ENCODE data around the gene ANKRD44. TPM values are rescaled to one million over a fixed set of nuclear protein-coding genes. Genes with fewer than 3 reads are reported as not detected.
A peak's percentile ranks its signal among the peaks of the same experiment; 100 is the strongest.

Gene ANKRD44
- total RNA-seq, 1 experiment from 2014 or later, result 0.68 TPM

DNA sequence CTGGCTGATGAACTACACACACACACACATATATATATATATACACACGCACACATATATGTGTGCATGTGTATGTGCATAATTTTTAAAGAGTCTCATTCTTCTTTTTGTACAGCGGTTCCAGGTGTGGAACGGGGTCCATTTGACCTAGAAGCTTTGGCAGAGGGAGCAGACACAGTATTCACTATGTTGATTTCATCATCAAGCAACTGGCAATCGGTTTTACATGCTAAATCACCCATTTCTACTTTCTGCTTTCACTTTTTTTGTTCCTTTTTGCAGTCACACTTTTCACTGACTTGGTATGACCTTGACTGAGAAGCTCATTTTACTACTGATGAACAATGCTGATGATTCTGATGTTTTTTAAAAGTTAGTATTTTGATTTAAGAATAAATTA lies 321.1 kb downstream of the ANKRD44 start (continued):
- TF ChIP-seq, protein P1, sequence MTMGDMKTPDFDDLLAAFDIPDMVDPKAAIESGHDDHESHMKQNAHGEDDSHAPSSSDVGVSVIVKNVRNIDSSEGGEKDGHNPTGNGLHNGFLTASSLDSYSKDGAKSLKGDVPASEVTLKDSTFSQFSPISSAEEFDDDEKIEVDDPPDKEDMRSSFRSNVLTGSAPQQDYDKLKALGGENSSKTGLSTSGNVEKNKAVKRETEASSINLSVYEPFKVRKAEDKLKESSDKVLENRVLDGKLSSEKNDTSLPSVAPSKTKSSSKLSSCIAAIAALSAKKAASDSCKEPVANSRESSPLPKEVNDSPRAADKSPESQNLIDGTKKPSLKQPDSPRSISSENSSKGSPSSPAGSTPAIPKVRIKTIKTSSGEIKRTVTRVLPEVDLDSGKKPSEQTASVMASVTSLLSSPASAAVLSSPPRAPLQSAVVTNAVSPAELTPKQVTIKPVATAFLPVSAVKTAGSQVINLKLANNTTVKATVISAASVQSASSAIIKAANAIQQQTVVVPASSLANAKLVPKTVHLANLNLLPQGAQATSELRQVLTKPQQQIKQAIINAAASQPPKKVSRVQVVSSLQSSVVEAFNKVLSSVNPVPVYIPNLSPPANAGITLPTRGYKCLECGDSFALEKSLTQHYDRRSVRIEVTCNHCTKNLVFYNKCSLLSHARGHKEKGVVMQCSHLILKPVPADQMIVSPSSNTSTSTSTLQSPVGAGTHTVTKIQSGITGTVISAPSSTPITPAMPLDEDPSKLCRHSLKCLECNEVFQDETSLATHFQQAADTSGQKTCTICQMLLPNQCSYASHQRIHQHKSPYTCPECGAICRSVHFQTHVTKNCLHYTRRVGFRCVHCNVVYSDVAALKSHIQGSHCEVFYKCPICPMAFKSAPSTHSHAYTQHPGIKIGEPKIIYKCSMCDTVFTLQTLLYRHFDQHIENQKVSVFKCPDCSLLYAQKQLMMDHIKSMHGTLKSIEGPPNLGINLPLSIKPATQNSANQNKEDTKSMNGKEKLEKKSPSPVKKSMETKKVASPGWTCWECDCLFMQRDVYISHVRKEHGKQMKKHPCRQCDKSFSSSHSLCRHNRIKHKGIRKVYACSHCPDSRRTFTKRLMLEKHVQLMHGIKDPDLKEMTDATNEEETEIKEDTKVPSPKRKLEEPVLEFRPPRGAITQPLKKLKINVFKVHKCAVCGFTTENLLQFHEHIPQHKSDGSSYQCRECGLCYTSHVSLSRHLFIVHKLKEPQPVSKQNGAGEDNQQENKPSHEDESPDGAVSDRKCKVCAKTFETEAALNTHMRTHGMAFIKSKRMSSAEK (CRISPR knock-in tag; IDR thresholded peaks at IDR 0.05; ENCODE audit: borderline replicate concordance), result no peak
- TF ChIP-seq ZBTB21 (CRISPR knock-in tag; IDR thresholded peaks at IDR 0.05; ENCODE audit: borderline replicate concordance) (no peak), RELA (CRISPR knock-in tag; IDR thresholded peaks at IDR 0.05; ENCODE audit: borderline replicate concordance) (no peak), ZNF121 (CRISPR knock-in tag; IDR thresholded peaks at IDR 0.05) (no peak), SMAD3 (CRISPR knock-in tag; IDR thresholded peaks at IDR 0.05; ENCODE audit: borderline replicate concordance) (no peak), ZNF396 (CRISPR knock-in tag; IDR thresholded peaks at IDR 0.05; ENCODE audit: borderline replicate concordance) (no peak), MYBL2 (CRISPR knock-in tag; IDR thresholded peaks at IDR 0.05) (no peak), TCF7 (CRISPR knock-in tag; IDR thresholded peaks at IDR 0.05; ENCODE audit: low read depth) (no peak), GABPB1 (CRISPR knock-in tag; IDR thresholded peaks at IDR 0.05) (no peak), ZNF671 (CRISPR knock-in tag; IDR thresholded peaks at IDR 0.05) (no peak), CREB1 (CRISPR knock-in tag; IDR thresholded peaks at IDR 0.05) (no peak), TP53 (CRISPR knock-in tag; IDR thresholded peaks at IDR 0.05) (no peak)
- TF ChIP-seq, protein P2, sequence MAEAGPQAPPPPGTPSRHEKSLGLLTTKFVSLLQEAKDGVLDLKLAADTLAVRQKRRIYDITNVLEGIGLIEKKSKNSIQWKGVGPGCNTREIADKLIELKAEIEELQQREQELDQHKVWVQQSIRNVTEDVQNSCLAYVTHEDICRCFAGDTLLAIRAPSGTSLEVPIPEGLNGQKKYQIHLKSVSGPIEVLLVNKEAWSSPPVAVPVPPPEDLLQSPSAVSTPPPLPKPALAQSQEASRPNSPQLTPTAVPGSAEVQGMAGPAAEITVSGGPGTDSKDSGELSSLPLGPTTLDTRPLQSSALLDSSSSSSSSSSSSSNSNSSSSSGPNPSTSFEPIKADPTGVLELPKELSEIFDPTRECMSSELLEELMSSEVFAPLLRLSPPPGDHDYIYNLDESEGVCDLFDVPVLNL (CRISPR knock-in tag; IDR thresholded peaks at IDR 0.05; ENCODE audit: borderline replicate concordance, low read depth), result no peak
- TF ChIP-seq, protein P3, sequence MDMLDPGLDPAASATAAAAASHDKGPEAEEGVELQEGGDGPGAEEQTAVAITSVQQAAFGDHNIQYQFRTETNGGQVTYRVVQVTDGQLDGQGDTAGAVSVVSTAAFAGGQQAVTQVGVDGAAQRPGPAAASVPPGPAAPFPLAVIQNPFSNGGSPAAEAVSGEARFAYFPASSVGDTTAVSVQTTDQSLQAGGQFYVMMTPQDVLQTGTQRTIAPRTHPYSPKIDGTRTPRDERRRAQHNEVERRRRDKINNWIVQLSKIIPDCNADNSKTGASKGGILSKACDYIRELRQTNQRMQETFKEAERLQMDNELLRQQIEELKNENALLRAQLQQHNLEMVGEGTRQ (CRISPR knock-in tag; IDR thresholded peaks at IDR 0.05), result no peak
- TF ChIP-seq, protein P4, sequence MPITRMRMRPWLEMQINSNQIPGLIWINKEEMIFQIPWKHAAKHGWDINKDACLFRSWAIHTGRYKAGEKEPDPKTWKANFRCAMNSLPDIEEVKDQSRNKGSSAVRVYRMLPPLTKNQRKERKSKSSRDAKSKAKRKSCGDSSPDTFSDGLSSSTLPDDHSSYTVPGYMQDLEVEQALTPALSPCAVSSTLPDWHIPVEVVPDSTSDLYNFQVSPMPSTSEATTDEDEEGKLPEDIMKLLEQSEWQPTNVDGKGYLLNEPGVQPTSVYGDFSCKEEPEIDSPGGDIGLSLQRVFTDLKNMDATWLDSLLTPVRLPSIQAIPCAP (CRISPR knock-in tag; IDR thresholded peaks at IDR 0.05), result no peak
- TF ChIP-seq, protein P5, sequence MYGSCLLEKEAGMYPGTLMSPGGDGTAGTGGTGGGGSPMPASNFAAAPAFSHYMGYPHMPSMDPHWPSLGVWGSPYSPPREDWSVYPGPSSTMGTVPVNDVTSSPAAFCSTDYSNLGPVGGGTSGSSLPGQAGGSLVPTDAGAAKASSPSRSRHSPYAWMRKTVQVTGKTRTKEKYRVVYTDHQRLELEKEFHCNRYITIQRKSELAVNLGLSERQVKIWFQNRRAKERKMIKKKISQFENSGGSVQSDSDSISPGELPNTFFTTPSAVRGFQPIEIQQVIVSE (CRISPR knock-in tag; IDR thresholded peaks at IDR 0.05; ENCODE audit: borderline replicate concordance), result no peak
- TF ChIP-seq, protein P6, sequence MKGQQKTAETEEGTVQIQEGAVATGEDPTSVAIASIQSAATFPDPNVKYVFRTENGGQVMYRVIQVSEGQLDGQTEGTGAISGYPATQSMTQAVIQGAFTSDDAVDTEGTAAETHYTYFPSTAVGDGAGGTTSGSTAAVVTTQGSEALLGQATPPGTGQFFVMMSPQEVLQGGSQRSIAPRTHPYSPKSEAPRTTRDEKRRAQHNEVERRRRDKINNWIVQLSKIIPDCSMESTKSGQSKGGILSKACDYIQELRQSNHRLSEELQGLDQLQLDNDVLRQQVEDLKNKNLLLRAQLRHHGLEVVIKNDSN (CRISPR knock-in tag; IDR thresholded peaks at IDR 0.05), result no peak

DNA sequence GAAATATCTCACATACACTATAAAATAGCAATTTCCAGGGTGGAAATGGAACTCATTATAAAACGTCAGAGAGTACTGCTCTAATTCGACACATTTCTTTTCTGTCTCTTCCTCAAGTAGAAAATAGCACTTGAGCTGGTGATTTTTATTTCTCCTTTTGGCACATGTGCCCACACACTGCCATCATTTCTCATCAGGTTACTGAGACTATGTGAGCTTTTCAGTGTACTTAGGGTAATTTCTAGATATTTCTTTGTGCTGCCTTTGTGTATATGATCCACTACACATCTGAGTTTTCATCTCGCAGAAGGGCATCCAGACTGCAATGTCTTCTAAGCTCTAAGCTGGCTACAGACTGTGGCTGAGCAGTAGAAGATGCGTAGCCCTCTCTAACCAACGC lies 321.9 kb downstream of the ANKRD44 start:
- H3K4me1 Mint-ChIP-seq, result peaks cover 31% of the 10 kb centered on the region
- no peak for DNase-seq (ENCODE audit: low spot score)
- no peak overlapping the region for H3K4me3 Mint-ChIP-seq
- ChIA-PET POLR2A (no interaction called here), CTCF (no interaction called here)
- 0 out of 2 replicates have a peak overlapping the region, but pooled peaks have one; percentile 69 for H3K27ac Mint-ChIP-seq
- peaks cover 8% of the 10 kb centered on the region for H3K9me3 Mint-ChIP-seq
- no peaks in the 10 kb centered on the region for H3K36me3 Mint-ChIP-seq
- no peak; the same call in 1 of the 2 replicates for ATAC-seq
- H3K27me3 Mint-ChIP-seq (ENCODE audit: low read depth), result no peaks in the 10 kb centered on the region
- TF ChIP-seq NFATC4 (CRISPR knock-in tag; IDR thresholded peaks at IDR 0.05) (no peak), KAT7 (CRISPR knock-in tag; IDR thresholded peaks at IDR 0.05; ENCODE audit: borderline replicate concordance) (no peak), NR1H2 (CRISPR knock-in tag; IDR thresholded peaks at IDR 0.05) (no peak), SP1 (CRISPR knock-in tag; conservative IDR thresholded peaks at IDR 0.05) (no peak), ZNF396 (CRISPR knock-in tag; IDR thresholded peaks at IDR 0.05; ENCODE audit: borderline replicate concordance) (no peak), TEAD4 (CRISPR knock-in tag; IDR thresholded peaks at IDR 0.05) (no peak), EMX1 (CRISPR knock-in tag; IDR thresholded peaks at IDR 0.05) (no peak)
- TF ChIP-seq, protein P7, sequence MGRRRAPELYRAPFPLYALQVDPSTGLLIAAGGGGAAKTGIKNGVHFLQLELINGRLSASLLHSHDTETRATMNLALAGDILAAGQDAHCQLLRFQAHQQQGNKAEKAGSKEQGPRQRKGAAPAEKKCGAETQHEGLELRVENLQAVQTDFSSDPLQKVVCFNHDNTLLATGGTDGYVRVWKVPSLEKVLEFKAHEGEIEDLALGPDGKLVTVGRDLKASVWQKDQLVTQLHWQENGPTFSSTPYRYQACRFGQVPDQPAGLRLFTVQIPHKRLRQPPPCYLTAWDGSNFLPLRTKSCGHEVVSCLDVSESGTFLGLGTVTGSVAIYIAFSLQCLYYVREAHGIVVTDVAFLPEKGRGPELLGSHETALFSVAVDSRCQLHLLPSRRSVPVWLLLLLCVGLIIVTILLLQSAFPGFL (CRISPR knock-in tag; IDR thresholded peaks at IDR 0.05; ENCODE audit: borderline replicate concordance), result no peak
- TF ChIP-seq, protein P8, sequence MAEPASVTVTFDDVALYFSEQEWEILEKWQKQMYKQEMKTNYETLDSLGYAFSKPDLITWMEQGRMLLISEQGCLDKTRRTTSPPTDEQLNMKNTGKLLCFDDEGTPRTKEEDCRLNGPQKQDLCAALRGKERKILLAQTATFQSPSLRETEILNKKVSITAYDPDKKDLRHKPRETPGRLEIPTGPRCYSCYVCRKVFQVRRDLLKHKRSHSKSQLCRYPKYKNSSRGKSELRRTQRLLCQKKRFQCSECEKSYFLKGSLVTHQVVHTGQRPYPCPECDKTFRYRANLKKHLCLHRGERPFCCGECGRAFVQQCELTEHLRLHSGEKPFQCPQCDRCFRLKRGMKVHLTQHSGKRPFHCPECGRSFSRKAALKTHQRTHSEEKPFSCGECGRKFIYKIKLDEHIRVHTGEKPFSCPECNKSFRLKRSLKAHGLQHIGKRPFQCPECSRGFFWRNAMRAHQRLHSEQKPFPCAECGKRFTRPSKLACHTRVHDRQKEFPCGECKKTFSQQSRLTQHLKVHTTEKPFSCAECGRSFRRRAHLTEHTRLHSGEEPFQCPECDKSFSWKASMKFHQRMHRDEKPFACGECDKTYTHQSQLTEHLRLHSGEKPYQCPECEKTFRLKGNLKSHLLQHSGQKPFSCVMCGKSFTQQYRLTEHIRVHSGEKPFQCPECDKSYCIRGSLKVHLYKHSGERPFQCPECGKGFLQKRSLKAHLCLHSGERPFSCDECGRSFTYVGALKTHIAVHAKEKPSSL (CRISPR knock-in tag; conservative IDR thresholded peaks at IDR 0.05), result no peak
- TF ChIP-seq, protein P6 (CRISPR knock-in tag; IDR thresholded peaks at IDR 0.05), result no peak
